Thymus (tissue), 11 donors: ENCODE measurements around the gene NUDT16. TPM values are rescaled to one million over a fixed set of nuclear protein-coding genes. Genes with fewer than 3 reads are reported as not detected.
"Not testable (repeated sequence)": the region's sequence is repeated elsewhere in the genome, so short reads cannot be mapped to it uniquely, and the experiment has no call there.

Source experiments
- DNase-seq, 9 donors: peaks; one replicate each; pipeline ENCODE4 v3.0.0-alpha.2; 2013; ENCODE audit warnings: low spot score in 9 of 9, low read depth in 6 of 9, missing footprints in 1 of 9
- H3K27ac ChIP-seq, 2 donors: one replicate each; pipeline ENCODE4 v1.5.1; 2013; ENCODE audit warnings: control low read depth in 1 of 2, low read depth in 1 of 2, low read length in 1 of 2, mild to moderate bottlenecking in 1 of 2, moderate library complexity in 1 of 2
- H3K27me3 ChIP-seq, 2 donors: one replicate each; pipeline ENCODE4 v1.5.1; 2013; ENCODE audit warnings: low read length in 1 of 2; ENCODE audit not compliant: control insufficient read depth in 2 of 2, insufficient read depth in 1 of 2
- H3K36me3 ChIP-seq, 2 donors: one replicate each; pipeline ENCODE4 v1.5.1; 2013; ENCODE audit warnings: low read length in 1 of 2, mild to moderate bottlenecking in 1 of 2, moderate library complexity in 1 of 2; ENCODE audit not compliant: control insufficient read depth in 2 of 2, insufficient read depth in 2 of 2
- H3K4me1 ChIP-seq, 2 donors: one replicate each; pipeline ENCODE4 v1.5.1; 2013; ENCODE audit warnings: low read length in 2 of 2; ENCODE audit not compliant: control insufficient read depth in 2 of 2, insufficient read depth in 2 of 2
- H3K4me3 ChIP-seq, 2 donors: one replicate each; pipeline ENCODE4 v1.5.1; 2013; ENCODE audit warnings: low read length in 2 of 2, control low read depth in 1 of 2, mild to moderate bottlenecking in 1 of 2
- H3K9me3 ChIP-seq, 2 donors: one replicate each; pipeline ENCODE4 v1.5.1; 2013; ENCODE audit warnings: low read length in 1 of 2, mild to moderate bottlenecking in 1 of 2; ENCODE audit not compliant: control insufficient read depth in 2 of 2, insufficient read depth in 1 of 2
- WGBS: extraction: QIAGEN DNeasy Blood & Tissue Kit; methylation state at CpG from one replicate; pipeline ENCODE4 v1.1.7; 2013; 5-methylcytosine and 5-hydroxymethylcytosine counted together
- polyA plus RNA-seq: library from polyadenylated mRNA; stranded (reverse); fragments of 200-250 nt; gene quantifications from one replicate; pipeline ENCODE4 v1.2.3, GENCODE V29; 2013
- total RNA-seq: library from RNA; stranded (reverse); fragments of 120-200 nt; gene quantifications from one replicate; pipeline ENCODE4 v1.2.4, GENCODE V29; 2013
- donor health status: healthy.

NUDT16 gene
- total and polyA plus RNA-seq, 2 donors: 3.7 to 21.2 TPM

GRCh38 chr3:131370935-131371687 is 10.5 kb upstream of the NUDT16 start:
- Histone ChIP-seq H3K27ac (no peak overlapping the region), H3K27me3 (no peaks in the 10 kb centered on the region), H3K4me3 (no peak overlapping the region), H3K4me1 (no peaks in the 10 kb centered on the region), H3K36me3 (no peaks in the 10 kb centered on the region), H3K9me3 (no peaks in the 10 kb centered on the region)
- 48% methylated on average over 10 of the region's 10 CpGs for WGBS
- no peak for DNase-seq

- Histone ChIP-seq H3K4me3 (no peak overlapping the region), H3K27me3 (no peaks in the 10 kb centered on the region), H3K27ac (no peak overlapping the region), H3K9me3 (no peaks in the 10 kb centered on the region), H3K36me3 (no peaks in the 10 kb centered on the region), H3K4me1 (no peaks in the 10 kb centered on the region)
- 92% methylated on average over 2 of the region's 2 CpGs for WGBS
- DNase-seq: no peak
Measured at GRCh38 chr3:131371688-131372066, 9.9 kb upstream of the NUDT16 start.

- H3K36me3 ChIP-seq: no peaks in the 10 kb centered on the region
- no peak for DNase-seq
- no peak overlapping the region for H3K27ac ChIP-seq
- H3K9me3 ChIP-seq: no peaks in the 10 kb centered on the region
- no peak overlapping the region for H3K4me3 ChIP-seq
- no peaks in the 10 kb centered on the region for H3K4me1 ChIP-seq
- no peaks in the 10 kb centered on the region for H3K27me3 ChIP-seq
- WGBS: 100% methylated on average over 2 of the region's 2 CpGs
Measured at GRCh38 chr3:131374741-131375140, 6.8 kb upstream of the NUDT16 start.

GRCh38 chr3:131380821-131381444 is 641 bp upstream of the NUDT16 start:
- H3K4me1 ChIP-seq: peaks cover 3 to 13% of the 10 kb centered on the region in 2 donors
- not testable (repeated sequence) for H3K36me3 ChIP-seq, H3K27me3 ChIP-seq, DNase-seq, H3K9me3 ChIP-seq, H3K27ac ChIP-seq
- peak overlapping the region; percentile 67 to 75 for H3K4me3 ChIP-seq
- 22% methylated on average over 16 of the region's 16 CpGs for WGBS

- no peak overlapping the region for H3K4me3 ChIP-seq
Measured at GRCh38 chr3:131386429-131387165, 5.0 kb downstream of the NUDT16 start.

GRCh38 chr3:131387796-131388489 is 6.4 kb downstream of the NUDT16 start:
- Histone ChIP-seq H3K27me3 (no peaks in the 10 kb centered on the region), H3K27ac (no peak overlapping the region), H3K9me3 (no peaks in the 10 kb centered on the region), H3K4me1 (no peaks in the 10 kb centered on the region), H3K4me3 (no peak overlapping the region), H3K36me3 (no peaks in the 10 kb centered on the region)
- 89% methylated on average over 1 of the region's 1 CpG for WGBS
- no peak for DNase-seq

More at GRCh38 chr3:131386429-131387165, 5.0 kb downstream of the NUDT16 start:
- peaks cover 0 to 5% of the 10 kb centered on the region in 2 donors for H3K9me3 ChIP-seq
- no peak overlapping the region for H3K27ac ChIP-seq
- peaks cover 0 to 8% of the 10 kb centered on the region in 2 donors for H3K27me3 ChIP-seq
- DNase-seq: peak in 1 of 9 donors; percentile 24
- 15% methylated on average over 6 of the region's 6 CpGs for WGBS
- peaks cover 3 to 4% of the 10 kb centered on the region in 2 donors for H3K4me1 ChIP-seq
- no peaks in the 10 kb centered on the region for H3K36me3 ChIP-seq

GRCh38 chr3:131388490-131388799 is 6.9 kb downstream of the NUDT16 start:
- no peak for DNase-seq
- no peaks in the 10 kb centered on the region for H3K9me3 ChIP-seq
- H3K27me3 ChIP-seq: no peaks in the 10 kb centered on the region
- WGBS: 57% methylated on average over 2 of the region's 2 CpGs
- H3K4me1 ChIP-seq: no peaks in the 10 kb centered on the region
- no peaks in the 10 kb centered on the region for H3K36me3 ChIP-seq
- no peak overlapping the region for H3K4me3 ChIP-seq
- no peak overlapping the region for H3K27ac ChIP-seq

- Histone ChIP-seq H3K4me1 (no peaks in the 10 kb centered on the region), H3K27ac (no peak overlapping the region), H3K27me3 (no peaks in the 10 kb centered on the region), H3K36me3 (no peaks in the 10 kb centered on the region), H3K9me3 (no peaks in the 10 kb centered on the region), H3K4me3 (no peak overlapping the region)
- no peak for DNase-seq
- WGBS: 97% methylated on average over 2 of the region's 2 CpGs
Measured at GRCh38 chr3:131390331-131390730, 8.8 kb downstream of the NUDT16 start.

- no peak for DNase-seq
- no peaks in the 10 kb centered on the region for H3K4me1 ChIP-seq
- H3K36me3 ChIP-seq: no peaks in the 10 kb centered on the region
- no peaks in the 10 kb centered on the region for H3K9me3 ChIP-seq
- WGBS: 94% methylated on average over 6 of the region's 6 CpGs
- no peaks in the 10 kb centered on the region for H3K27me3 ChIP-seq
- no peak overlapping the region for H3K27ac ChIP-seq
- no peak overlapping the region for H3K4me3 ChIP-seq
Measured at GRCh38 chr3:131393051-131393450, 11.5 kb downstream of the NUDT16 start.
